GM12872 (cell line): Measurements from ENCODE around the gene PYCARD.

Source experiments
- CTCF ChIP-seq: IDR thresholded peaks from 3 replicates; pipeline ENCODE4 v1.5.1; 2011; ENCODE audit warnings: low read depth, mild to moderate bottlenecking, low read length, moderate library complexity; ENCODE audit not compliant: insufficient read depth

PYCARD gene

GRCh38 chr16:31179219-31179746 lies 23.3 kb downstream of the PYCARD start:
- TF ChIP-seq CTCF: no peak

GRCh38 chr16:31177136-31177535 lies 25.4 kb downstream of the PYCARD start:
- TF ChIP-seq CTCF: no peak

- TF ChIP-seq CTCF: no peak
Measured at GRCh38 chr16:31168848-31169247, 33.7 kb downstream of the PYCARD start.

- no peak for TF ChIP-seq CTCF
Measured at GRCh38 chr16:31167315-31167714, 35.2 kb downstream of the PYCARD start.

GRCh38 chr16:31157136-31157535 lies 45.4 kb downstream of the PYCARD start:
- no peak for TF ChIP-seq CTCF
